H1 (cell line): ENCODE results near the gene NTRK2. TPM values are rescaled to one million over a fixed set of nuclear protein-coding genes. Genes with fewer than 3 reads are reported as not detected.

ENCODE experiments used
- CTCF ChIA-PET: fragments of 300-600 bp; sonication (Branson Sonifier 250); formaldehyde crosslinking; loops from one replicate; lab custom pipeline; 2021; ENCODE audit not compliant: partially characterized antibody; lab: Charles Lee
- POLR2A ChIA-PET: fragments of 300-600 bp; sonication (Branson Sonifier 250); formaldehyde crosslinking; loops from one replicate; lab custom pipeline; 2021; ENCODE audit warnings: inconsistent platforms; ENCODE audit not compliant: partially characterized antibody; lab: Charles Lee
- DNase-seq, 2 experiments: peaks; one replicate each; pipeline versions ENCODE4 v3.0.0 to v3.0.0-alpha.2; 2010 to 2022; ENCODE audit warnings: low spot score in 2 of 2, low read depth in 1 of 2, mixed read lengths in 1 of 2
- FAIRE-seq: peaks from 2 replicates; lab custom pipeline; 2011; peaks lifted over from hg19 to GRCh38; lab: Jason Lieb, UNC
- H2AFZ ChIP-seq: 2 replicates; pipeline ENCODE4 v1.8.1; 2012; ENCODE audit warnings: low read length, inconsistent platforms
- H2AK5ac ChIP-seq: 2 replicates; pipeline ENCODE4 v1.6.1; 2013; ENCODE audit warnings: low read depth, low read length
- H2BK120ac ChIP-seq: replicated peaks from 2 replicates; pipeline ENCODE3; 2013; ENCODE audit warnings: low read depth, low read length, inconsistent platforms
- H2BK12ac ChIP-seq: 2 replicates; pipeline ENCODE4 v1.6.1; 2013; ENCODE audit warnings: low read depth, low read length
- H2BK15ac ChIP-seq: 2 replicates; pipeline ENCODE4 v1.6.1; 2013; ENCODE audit warnings: low read length
- H2BK20ac ChIP-seq: 2 replicates; pipeline ENCODE4 v1.6.1; 2013; ENCODE audit warnings: low read length
- H2BK5ac ChIP-seq: 2 replicates; pipeline ENCODE4 v1.6.1; 2013; ENCODE audit warnings: low read depth, low read length
- H3K14ac ChIP-seq: 2 replicates; pipeline ENCODE4 v1.6.1; 2013; ENCODE audit warnings: inconsistent platforms; ENCODE audit not compliant: insufficient read length
- H3K18ac ChIP-seq: 2 replicates; pipeline ENCODE4 v1.6.1; 2013; ENCODE audit warnings: low read length; ENCODE audit errors: extremely low read depth
- H3K23ac ChIP-seq: 2 replicates; pipeline ENCODE4 v1.6.1; 2013; ENCODE audit warnings: inconsistent platforms; ENCODE audit not compliant: insufficient read length
- H3K23me2 ChIP-seq: 2 replicates; pipeline ENCODE4 v1.6.1; 2013; ENCODE audit warnings: low read depth, low read length
- H3K27ac ChIP-seq: 2 replicates; pipeline ENCODE4 v1.6.1; 2011; ENCODE audit warnings: low read depth, low read length, inconsistent platforms
- H3K27me3 ChIP-seq, 4 experiments: replicated peaks in 1 of 4; 1 replicate in 1 of 4; 2 replicates in 3 of 4; pipeline versions ENCODE4 v1.6.1 to v1.8.1; 2011 to 2013; ENCODE audit warnings: low read length in 3 of 4, mild to moderate bottlenecking in 3 of 4, inconsistent platforms in 2 of 4, mixed read lengths in 2 of 4, moderate library complexity in 1 of 4; ENCODE audit not compliant: control insufficient read depth in 3 of 4, insufficient read depth in 3 of 4; ENCODE audit errors: extremely low read depth in 1 of 4
- H3K36me3 ChIP-seq, 4 experiments: 2 replicates each; pipeline versions ENCODE4 v1.6.1 to v1.8.1; 2011 to 2013; ENCODE audit warnings: mild to moderate bottlenecking in 4 of 4, low read length in 3 of 4, moderate library complexity in 2 of 4, control low read depth in 1 of 4, inconsistent platforms in 1 of 4; ENCODE audit not compliant: insufficient read depth in 4 of 4, control insufficient read depth in 2 of 4
- H3K4ac ChIP-seq: replicated peaks from 2 replicates; pipeline ENCODE3; 2013; ENCODE audit warnings: low read length, low read depth, mixed read lengths, inconsistent platforms; ENCODE audit not compliant: insufficient read length
- H3K4me1 ChIP-seq, 4 experiments: replicated peaks in 1 of 4; 1 replicate in 1 of 4; 2 replicates in 3 of 4; pipeline versions ENCODE4 v1.6.1 to v1.8.1; 2011 to 2013; ENCODE audit warnings: low read length in 3 of 4, inconsistent platforms in 2 of 4, mixed read lengths in 1 of 4; ENCODE audit not compliant: insufficient read depth in 4 of 4, control insufficient read depth in 3 of 4
- H3K4me2 ChIP-seq, 2 experiments: 2 replicates each; pipeline versions ENCODE4 v1.6.1 to v1.8.1; 2011 to 2013; ENCODE audit warnings: low read depth in 2 of 2, low read length in 2 of 2, control low read depth in 1 of 2, inconsistent platforms in 1 of 2, mild to moderate bottlenecking in 1 of 2; ENCODE audit not compliant: insufficient read depth in 1 of 2
- H3K4me3 ChIP-seq, 4 experiments: fragments of 200-600, 300-600 bp in 1 of 4; sonication (generic), shearing (Covaris generic), sonication (Bioruptor Twin) in 1 of 4; 2 replicates each; pipeline versions ENCODE4 v1.5.1 to v1.8.1; 2011 to 2016; ENCODE audit warnings: low read length in 4 of 4, low read depth in 3 of 4, control low read depth in 2 of 4, inconsistent platforms in 2 of 4, mild to moderate bottlenecking in 2 of 4, mixed read lengths in 1 of 4, moderate library complexity in 1 of 4; ENCODE audit not compliant: insufficient read depth in 2 of 4; ENCODE audit errors: extremely low read depth in 1 of 4
- H3K56ac ChIP-seq: replicated peaks from 2 replicates; pipeline ENCODE3; 2013; ENCODE audit warnings: low read depth, mild to moderate bottlenecking, mixed read lengths, low read length, inconsistent platforms; ENCODE audit not compliant: insufficient read length
- H3K79me1 ChIP-seq: 2 replicates; pipeline ENCODE4 v1.6.1; 2013; ENCODE audit warnings: low read depth, low read length, control low read depth
- H3K79me2 ChIP-seq, 2 experiments: 2 replicates each; pipeline versions ENCODE4 v1.6.1 to v1.8.1; 2012 to 2013; ENCODE audit warnings: low read length in 2 of 2, mild to moderate bottlenecking in 2 of 2, inconsistent platforms in 1 of 2; ENCODE audit not compliant: insufficient read depth in 2 of 2, control insufficient read depth in 1 of 2
- H3K9ac ChIP-seq, 4 experiments: replicated peaks in 1 of 4; 1 replicate in 1 of 4; 2 replicates in 3 of 4; pipeline versions ENCODE4 v1.6.1 to v1.8.1; 2011 to 2013; ENCODE audit warnings: low read depth in 3 of 4, low read length in 3 of 4, control low read depth in 2 of 4, mild to moderate bottlenecking in 2 of 4, moderate library complexity in 2 of 4, inconsistent platforms in 1 of 4; ENCODE audit errors: extremely low read depth in 1 of 4
- H3K9me3 ChIP-seq, 2 experiments: 2 replicates each; pipeline versions ENCODE4 v1.6.1 to v1.8.1; 2012 to 2013; ENCODE audit warnings: mild to moderate bottlenecking in 2 of 2, moderate library complexity in 2 of 2, control low read depth in 1 of 2, inconsistent platforms in 1 of 2, low read depth in 1 of 2, low read length in 1 of 2, mixed read lengths in 1 of 2; ENCODE audit not compliant: insufficient read depth in 2 of 2
- H4K20me1 ChIP-seq, 2 experiments: replicated peaks in 1 of 2; 2 replicates each; pipeline versions ENCODE3 to v1.8.1; 2011 to 2013; ENCODE audit warnings: inconsistent platforms in 2 of 2, low read length in 2 of 2, mild to moderate bottlenecking in 1 of 2; ENCODE audit not compliant: insufficient read depth in 2 of 2, control insufficient read depth in 1 of 2
- H4K5ac ChIP-seq: 2 replicates; pipeline ENCODE4 v1.6.1; 2013; ENCODE audit warnings: low read length, low read depth, mixed read lengths, inconsistent platforms; ENCODE audit not compliant: insufficient read length
- H4K8ac ChIP-seq: 2 replicates; pipeline ENCODE4 v1.8.0; 2013; ENCODE audit warnings: mild to moderate bottlenecking, moderate library complexity, low read length, inconsistent platforms; ENCODE audit not compliant: insufficient read depth; ENCODE audit errors: extremely low read depth
- H4K91ac ChIP-seq: replicated peaks from 2 replicates; pipeline ENCODE3; 2013; ENCODE audit warnings: low read length, mixed read lengths, inconsistent platforms; ENCODE audit not compliant: insufficient read length
- BACH1 ChIP-seq: IDR thresholded peaks from 2 replicates; pipeline ENCODE4 v1.6.1; 2012; ENCODE audit warnings: low read length, improper control_type of control experiment
- EP300 ChIP-seq, 2 experiments: IDR thresholded peaks; 1 replicate in 1 of 2; 2 replicates in 1 of 2; pipeline ENCODE4 v1.6.1; 2011 to 2012; ENCODE audit warnings: low read depth in 2 of 2, low read length in 2 of 2, mild to moderate bottlenecking in 2 of 2, borderline replicate concordance in 1 of 2, inconsistent platforms in 1 of 2, moderate library complexity in 1 of 2
- JUND ChIP-seq: IDR thresholded peaks from 2 replicates; pipeline ENCODE4 v1.6.1; 2011; ENCODE audit warnings: mild to moderate bottlenecking, improper control_type of control experiment, low read length
- MAFK ChIP-seq: IDR thresholded peaks from 2 replicates; pipeline ENCODE4 v1.6.1; 2012; ENCODE audit warnings: low read depth, mild to moderate bottlenecking, improper control_type of control experiment, low read length
- NANOG ChIP-seq: IDR thresholded peaks from 2 replicates; pipeline ENCODE4 v1.6.1; 2011; ENCODE audit warnings: low read length, low read depth, mild to moderate bottlenecking, inconsistent platforms; ENCODE audit not compliant: insufficient read depth, poor library complexity, severe bottlenecking
- SIX5 ChIP-seq: IDR thresholded peaks from 2 replicates; pipeline ENCODE4 v1.6.1; 2011; ENCODE audit warnings: mild to moderate bottlenecking, low read depth, low read length
- SP1 ChIP-seq: IDR thresholded peaks from 2 replicates; pipeline ENCODE4 v1.6.1; 2011; ENCODE audit warnings: low read depth, low read length
- TEAD4 ChIP-seq: IDR thresholded peaks from 2 replicates; pipeline ENCODE4 v1.6.1; 2012; ENCODE audit warnings: low read depth, low read length, inconsistent platforms, mixed read lengths
- WGBS, 2 experiments: shearing (Covaris generic) in 1 of 2; methylation state at CpG; one replicate each; pipeline versions ENCODE4 v1.1.6 to v1.1.7; 2013 to 2015; ENCODE audit warnings: low lambda C conversion rate in 2 of 2, mixed read lengths in 2 of 2, inconsistent platforms in 1 of 2, low coverage in 1 of 2, missing lambda C conversion rate in 1 of 2; ENCODE audit not compliant: insufficient replicate concordance in 2 of 2, insufficient coverage in 1 of 2, insufficient read length in 1 of 2; ENCODE audit errors: extremely low coverage in 1 of 2, missing lambda C conversion rate in 1 of 2; 5-methylcytosine and 5-hydroxymethylcytosine counted together
- polyA plus RNA-seq, 7 experiments: library from polyadenylated mRNA; depleted of rRNA in 3 of 7; stranded (reverse) in 5 of 7; unstranded in 2 of 7; fragments of >200 nt in 5 of 7; fragments of 200-250 nt in 2 of 7; gene quantifications; 1 replicate in 5 of 7; 2 replicates in 1 of 7; 4 replicates in 1 of 7; pipeline versions ENCODE4 v1.2.1 to v1.2.3, GENCODE V29; 2011 to 2013; ENCODE audit warnings: missing spikeins in 2 of 7, mixed read lengths in 2 of 7
- total RNA-seq: library from RNA; stranded (reverse); fragmentation: NEBNext Ultra II Directional; extraction: Animal tissue kit (Norgen Biotek cat#: 25700); gene quantifications from 2 replicates; pipeline ENCODE4 v1.2.1, GENCODE V29; 2021

The NTRK2 gene
- total and polyA plus RNA-seq, 2 of the 8 experiments (the other 6 are each of a cell fraction or from before 2014, with no cell fraction given): 0.03 to 0.04 TPM

- ChIA-PET CTCF (interaction anchor here (0.9 to 1.7 kb wide), 5 partner anchors 11 to 123 kb away, joined by 3 to 9 read pairs (median 3); no protein-coding TSS in a partner anchor), POLR2A (interaction anchor here (1.2 kb wide), 1 partner anchor 10 kb away, joined by 6 read pairs; no protein-coding TSS in a partner anchor)
- no peak overlapping the region for H3K56ac ChIP-seq
- peak overlapping the region; percentile 77 for H2BK120ac ChIP-seq
- H4K20me1 ChIP-seq: no peaks in the 10 kb centered on the region
- peak overlapping the region; percentile 27 for H4K5ac ChIP-seq
- H2AFZ ChIP-seq: no peak overlapping the region
- H3K23ac ChIP-seq: no peak overlapping the region
- H3K79me2 ChIP-seq: no peaks in the 10 kb centered on the region
- no peaks in the 10 kb centered on the region for H3K36me3 ChIP-seq
- peak overlapping the region; percentile 84 for H3K18ac ChIP-seq
- H3K27me3 ChIP-seq: peaks cover 0 to 2% (median 0%) of the 10 kb centered on the region in 4 experiments; a peak in 3 of 7 replicates
- H3K4me3 ChIP-seq: no peak overlapping the region
- peak overlapping the region; percentile 96 for H4K91ac ChIP-seq
- no peak overlapping the region for H2AK5ac ChIP-seq
- FAIRE-seq (peak; percentile 92), DNase-seq (peak in 1 of 2 experiments; percentile 54)
- H4K8ac ChIP-seq: no peak overlapping the region
- H3K23me2 ChIP-seq: no peaks in the 10 kb centered on the region
- peak overlapping the region; percentile 93 for H2BK12ac ChIP-seq
- H3K27ac ChIP-seq: no peak overlapping the region; the same call in 1 of the 2 replicates
- H2BK20ac ChIP-seq: peak overlapping the region; percentile 91
- H3K79me1 ChIP-seq: no peaks in the 10 kb centered on the region
- H3K4me2 ChIP-seq: peak overlapping the region; percentile 20 to 38; a peak in 3 of 4 replicates
- H3K4me1 ChIP-seq: peaks cover 4 to 16% (median 9%) of the 10 kb centered on the region in 4 experiments; a peak in 6 of 7 replicates
- H3K9me3 ChIP-seq: no peaks in the 10 kb centered on the region
- 0 out of 2 replicates have a peak overlapping the region, but pooled peaks have one; percentile 25 for H2BK15ac ChIP-seq
- TF ChIP-seq EP300 (IDR thresholded peaks at IDR 0.05; ENCODE audit: borderline replicate concordance in 1 of 2, low read depth in 2 of 2, low read length in 2 of 2) (0 out of 3 replicates have a peak, but pooled peaks of 1 of the 2 experiments have one; percentile 31), SIX5 (no peak), BACH1 (peak; percentile 94), JUND (peak; percentile 89), TEAD4 (no peak), SP1 (0 out of 2 replicates have a peak, but pooled peaks have one; percentile 12), NANOG (peak; percentile 22), MAFK (peak; percentile 83)
- H3K4ac ChIP-seq: no peak overlapping the region
- peak overlapping the region; percentile 76; the same call in 1 of the 2 replicates for H2BK5ac ChIP-seq
- H3K9ac ChIP-seq: no peak overlapping the region
- H3K14ac ChIP-seq: no peak overlapping the region
- WGBS, 2 experiments: 29% methylated on average over 10 of the region's 10 CpGs; no CpG with 5 or more reads in 1 of the 2 experiments
These were observed 182.5 kb downstream of the NTRK2 start for GRCh38 chr9:84851935-84852585.
